ENCODE data around the gene SLC25A47. TPM values are rescaled to one million over a fixed set of nuclear protein-coding genes. Genes with fewer than 3 reads are reported as not detected.

The SLC25A47 gene
- total and polyA plus RNA-seq, 4 donors = 23.7 to 469 (median 291) TPM

- TF ChIP-seq HNF4G (IDR thresholded peaks at IDR 0.05) = no peak
Measured at GRCh38 chr14:100332797-100333196, 9.7 kb downstream of the SLC25A47 start (continued).

- Histone ChIP-seq H3K9ac (ENCODE audit: low read depth in 1 of 2, low read length in 2 of 2) (no peak overlapping the region), H3K27me3 (ENCODE audit: control insufficient read depth in 4 of 4, insufficient read depth in 4 of 4, low read length in 3 of 4) (no peaks in the 10 kb centered on the region), H3K27ac (ENCODE audit: low read depth in 1 of 2, low read length in 2 of 2) (no peak overlapping the region), H3K9me3 (ENCODE audit: control insufficient read depth in 4 of 4, low read length in 3 of 4) (no peaks in the 10 kb centered on the region), H3K36me3 (ENCODE audit: control insufficient read depth in 4 of 4, insufficient read depth in 3 of 4, low read depth in 1 of 4, low read length in 3 of 4) (peaks cover 7 to 27% (median 11%) of the 10 kb centered on the region in 4 donors), H3K4me3 (ENCODE audit: low read depth in 1 of 3, low read length in 3 of 3) (no peak overlapping the region), H3K4me1 (ENCODE audit: control insufficient read depth in 4 of 4, insufficient read depth in 4 of 4, low read length in 3 of 4) (peaks cover 0 to 11% (median 6%) of the 10 kb centered on the region in 4 donors)
- DNase-seq (ENCODE audit: low spot score) = peak; percentile 30
- WGBS = 88% methylated on average over 8 of the region's 8 CpGs
- no peak for TF ChIP-seq YY1 (IDR thresholded peaks at IDR 0.05)
Measured at GRCh38 chr14:100333311-100333710, 10.2 kb downstream of the SLC25A47 start.

- TF ChIP-seq REST (IDR thresholded peaks at IDR 0.05) = no peak
- no peak for TF ChIP-seq HNF4G (IDR thresholded peaks at IDR 0.05)
- TF ChIP-seq YY1 (IDR thresholded peaks at IDR 0.05) = no peak
- peak; percentile 0 for TF ChIP-seq CTCF (IDR thresholded peaks at IDR 0.05; ENCODE audit: low read depth, low read length, missing input control)
- no peak for TF ChIP-seq FOXA1 (IDR thresholded peaks at IDR 0.05)
- no peak for TF ChIP-seq NR2F2 (IDR thresholded peaks at IDR 0.05)
- no peak for TF ChIP-seq ATF3 (IDR thresholded peaks at IDR 0.05)
- Histone ChIP-seq H3K4me1 (ENCODE audit: control insufficient read depth in 4 of 4, insufficient read depth in 4 of 4, low read length in 3 of 4) (peaks cover 0 to 6% (median 3%) of the 10 kb centered on the region in 4 donors), H3K9me3 (ENCODE audit: control insufficient read depth in 4 of 4, low read length in 3 of 4) (no peaks in the 10 kb centered on the region), H3K27me3 (ENCODE audit: control insufficient read depth in 4 of 4, insufficient read depth in 4 of 4, low read length in 3 of 4) (no peaks in the 10 kb centered on the region), H3K36me3 (ENCODE audit: control insufficient read depth in 4 of 4, insufficient read depth in 3 of 4, low read depth in 1 of 4, low read length in 3 of 4) (peaks cover 1 to 22% (median 8%) of the 10 kb centered on the region in 4 donors), H3K27ac (ENCODE audit: low read depth in 1 of 2, low read length in 2 of 2) (no peak overlapping the region), H3K4me3 (ENCODE audit: low read depth in 1 of 3, low read length in 3 of 3) (no peak overlapping the region), H3K9ac (ENCODE audit: low read depth in 1 of 2, low read length in 2 of 2) (no peak overlapping the region)
- 39% methylated on average over 7 of the region's 7 CpGs for WGBS
- peak; percentile 30 for DNase-seq (ENCODE audit: low spot score)
Measured at GRCh38 chr14:100333827-100334226, 10.7 kb downstream of the SLC25A47 start.

GRCh38 chr14:100334904-100335303 is 11.8 kb downstream of the SLC25A47 start:
- no peak for DNase-seq (ENCODE audit: low spot score)
- 90% methylated on average over 12 of the region's 12 CpGs for WGBS
- peaks cover 4 to 14% (median 6%) of the 10 kb centered on the region in 4 donors for H3K36me3 ChIP-seq (ENCODE audit: control insufficient read depth in 4 of 4, insufficient read depth in 3 of 4, low read depth in 1 of 4, low read length in 3 of 4)

More at GRCh38 chr14:100334904-100335303, 11.8 kb downstream of the SLC25A47 start:
- Histone ChIP-seq H3K9me3 (ENCODE audit: control insufficient read depth in 4 of 4, low read length in 3 of 4) (no peaks in the 10 kb centered on the region), H3K4me3 (ENCODE audit: low read depth in 1 of 3, low read length in 3 of 3) (no peak overlapping the region), H3K27ac (ENCODE audit: low read depth in 1 of 2, low read length in 2 of 2) (no peak overlapping the region), H3K9ac (ENCODE audit: low read depth in 1 of 2, low read length in 2 of 2) (no peak overlapping the region), H3K4me1 (ENCODE audit: control insufficient read depth in 4 of 4, insufficient read depth in 4 of 4, low read length in 3 of 4) (peaks cover 0 to 5% (median 2%) of the 10 kb centered on the region in 4 donors), H3K27me3 (ENCODE audit: control insufficient read depth in 4 of 4, insufficient read depth in 4 of 4, low read length in 3 of 4) (no peaks in the 10 kb centered on the region)
- TF ChIP-seq HNF4G (IDR thresholded peaks at IDR 0.05) = no peak
- no peak for TF ChIP-seq HNF4A (conservative IDR thresholded peaks at IDR 0.05)
